ENCODE results near the gene VSTM2L. TPM values are rescaled to one million over a fixed set of nuclear protein-coding genes. Genes with fewer than 3 reads are reported as not detected.

VSTM2L gene
- total RNA-seq, 1 donor from 2014 or later = 15.9 TPM

GRCh38 chr20:37938181-37938750 lies 35.3 kb downstream of the VSTM2L start:
- TF ChIP-seq, protein P1, sequence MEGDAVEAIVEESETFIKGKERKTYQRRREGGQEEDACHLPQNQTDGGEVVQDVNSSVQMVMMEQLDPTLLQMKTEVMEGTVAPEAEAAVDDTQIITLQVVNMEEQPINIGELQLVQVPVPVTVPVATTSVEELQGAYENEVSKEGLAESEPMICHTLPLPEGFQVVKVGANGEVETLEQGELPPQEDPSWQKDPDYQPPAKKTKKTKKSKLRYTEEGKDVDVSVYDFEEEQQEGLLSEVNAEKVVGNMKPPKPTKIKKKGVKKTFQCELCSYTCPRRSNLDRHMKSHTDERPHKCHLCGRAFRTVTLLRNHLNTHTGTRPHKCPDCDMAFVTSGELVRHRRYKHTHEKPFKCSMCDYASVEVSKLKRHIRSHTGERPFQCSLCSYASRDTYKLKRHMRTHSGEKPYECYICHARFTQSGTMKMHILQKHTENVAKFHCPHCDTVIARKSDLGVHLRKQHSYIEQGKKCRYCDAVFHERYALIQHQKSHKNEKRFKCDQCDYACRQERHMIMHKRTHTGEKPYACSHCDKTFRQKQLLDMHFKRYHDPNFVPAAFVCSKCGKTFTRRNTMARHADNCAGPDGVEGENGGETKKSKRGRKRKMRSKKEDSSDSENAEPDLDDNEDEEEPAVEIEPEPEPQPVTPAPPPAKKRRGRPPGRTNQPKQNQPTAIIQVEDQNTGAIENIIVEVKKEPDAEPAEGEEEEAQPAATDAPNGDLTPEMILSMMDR (IDR thresholded peaks at IDR 0.05; ENCODE audit: partially characterized antibody, unreplicated experiment) = no peak
- Mint-ChIP-seq H3K36me3 (ENCODE audit: unreplicated experiment) (peaks cover 5% of the 10 kb centered on the region), H3K4me1 (ENCODE audit: low read depth, unreplicated experiment) (peaks cover 10% of the 10 kb centered on the region), H3K4me3 (ENCODE audit: unreplicated experiment) (no peak overlapping the region), H3K27ac (ENCODE audit: unreplicated experiment) (no peak overlapping the region), H3K27me3 (ENCODE audit: unreplicated experiment) (peaks cover 11% of the 10 kb centered on the region), H3K9me3 (ENCODE audit: unreplicated experiment) (peaks cover 6% of the 10 kb centered on the region)
- DNase-seq = no peak

DNA sequence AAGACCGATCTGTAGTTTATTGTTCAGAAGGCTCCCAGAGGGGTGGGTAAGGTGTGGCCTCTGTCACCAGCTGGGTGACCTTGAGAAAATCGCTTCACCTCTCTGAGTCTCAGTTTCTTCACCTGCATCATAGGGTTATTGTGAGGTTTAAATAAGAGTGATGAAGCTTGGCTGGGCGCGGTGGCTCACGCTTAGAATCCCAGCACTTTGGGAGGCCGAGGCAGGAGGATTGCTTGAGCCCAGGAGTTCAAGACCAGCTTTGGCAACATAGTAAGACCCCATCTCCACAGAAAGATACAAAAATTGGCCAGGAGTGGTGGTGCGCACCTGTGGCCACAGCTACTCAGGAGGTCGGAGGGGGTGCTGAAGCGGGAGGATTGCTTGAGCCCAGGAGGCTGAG lies 36.0 kb downstream of the VSTM2L start:
- peaks cover 5% of the 10 kb centered on the region for H3K4me1 Mint-ChIP-seq (ENCODE audit: low read depth, unreplicated experiment)
- no peak for DNase-seq
- H3K4me3 Mint-ChIP-seq (ENCODE audit: unreplicated experiment) = peak overlapping the region; percentile 36
- peaks cover 4% of the 10 kb centered on the region for H3K9me3 Mint-ChIP-seq (ENCODE audit: unreplicated experiment)
- peaks cover 11% of the 10 kb centered on the region for H3K27me3 Mint-ChIP-seq (ENCODE audit: unreplicated experiment)
- H3K36me3 Mint-ChIP-seq (ENCODE audit: unreplicated experiment) = peaks cover 5% of the 10 kb centered on the region
- TF ChIP-seq, protein P1 (IDR thresholded peaks at IDR 0.05; ENCODE audit: partially characterized antibody, unreplicated experiment) = no peak
- H3K27ac Mint-ChIP-seq (ENCODE audit: unreplicated experiment) = no peak overlapping the region

DNA sequence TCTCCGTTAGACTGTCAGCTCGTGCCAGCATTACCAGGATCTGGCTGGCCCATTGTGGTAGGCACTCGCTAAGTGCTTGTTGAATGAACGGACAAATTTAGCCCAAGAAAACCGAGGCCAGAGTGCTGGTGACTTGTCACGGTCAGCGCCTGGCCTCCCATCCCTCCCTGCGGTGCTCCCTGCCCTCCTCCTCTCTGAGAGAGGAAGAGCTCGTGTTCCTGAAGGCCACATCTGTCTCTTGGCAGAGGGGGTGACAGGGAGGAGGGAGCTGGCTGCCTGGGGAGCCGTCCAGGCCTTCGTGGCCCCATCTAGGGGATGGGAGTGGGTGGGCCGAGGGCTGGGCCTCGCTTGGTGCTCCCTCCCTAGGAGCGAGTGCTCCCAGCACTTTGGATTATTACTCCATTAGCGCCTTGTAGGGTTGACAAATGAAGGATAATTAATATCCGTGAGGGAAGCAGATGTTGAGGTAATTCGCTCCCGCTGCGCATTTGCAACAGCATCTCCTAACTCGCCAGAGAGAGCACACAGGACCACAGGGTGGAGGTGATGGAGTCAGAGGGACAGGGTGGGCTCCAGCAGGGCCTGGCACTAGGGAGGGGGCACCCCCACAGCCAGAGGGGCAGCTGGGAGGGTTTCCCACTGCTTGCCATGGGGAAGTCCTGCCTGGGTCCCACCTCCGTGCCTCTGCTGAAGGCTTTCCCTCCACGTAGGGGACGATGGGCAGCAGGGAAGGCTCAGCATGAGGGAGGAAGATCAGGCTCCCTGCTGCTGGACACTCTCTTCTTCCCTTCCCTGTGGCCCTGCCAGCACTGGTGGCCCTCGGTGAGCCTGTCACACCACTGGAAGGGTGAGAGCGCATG lies 37.0 kb downstream of the VSTM2L start:
- no peak overlapping the region for H3K4me3 Mint-ChIP-seq (ENCODE audit: unreplicated experiment)
- peaks cover 2% of the 10 kb centered on the region for H3K4me1 Mint-ChIP-seq (ENCODE audit: low read depth, unreplicated experiment)
- DNase-seq = no peak
- peaks cover 5% of the 10 kb centered on the region for H3K36me3 Mint-ChIP-seq (ENCODE audit: unreplicated experiment)
- H3K27ac Mint-ChIP-seq (ENCODE audit: unreplicated experiment) = no peak overlapping the region
- H3K27me3 Mint-ChIP-seq (ENCODE audit: unreplicated experiment) = peaks cover 11% of the 10 kb centered on the region
- TF ChIP-seq, protein P1 (IDR thresholded peaks at IDR 0.05; ENCODE audit: partially characterized antibody, unreplicated experiment) = no peak
- H3K9me3 Mint-ChIP-seq (ENCODE audit: unreplicated experiment) = peaks cover 3% of the 10 kb centered on the region

DNA sequence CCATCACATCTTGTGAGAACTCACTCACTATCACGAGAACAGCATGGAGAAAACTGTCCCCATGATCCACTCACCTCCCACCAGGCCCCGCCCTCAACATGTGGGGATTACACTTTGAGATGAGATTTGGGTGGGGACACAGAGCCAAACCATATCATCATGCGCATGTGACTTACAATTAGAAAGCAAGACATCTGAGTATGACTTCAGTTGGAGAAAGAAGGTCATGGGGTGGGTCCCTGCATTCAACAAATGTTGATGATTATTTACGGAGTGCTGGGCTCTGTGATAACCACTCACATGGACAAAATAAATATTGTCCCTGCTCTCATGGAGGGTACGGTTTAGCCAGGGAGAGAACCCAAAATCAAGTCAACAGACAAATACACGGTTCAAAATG lies 37.9 kb downstream of the VSTM2L start:
- Mint-ChIP-seq H3K27me3 (ENCODE audit: unreplicated experiment) (peaks cover 11% of the 10 kb centered on the region), H3K9me3 (ENCODE audit: unreplicated experiment) (peaks cover 3% of the 10 kb centered on the region), H3K4me1 (ENCODE audit: low read depth, unreplicated experiment) (peaks cover 2% of the 10 kb centered on the region), H3K36me3 (ENCODE audit: unreplicated experiment) (peaks cover 5% of the 10 kb centered on the region), H3K4me3 (ENCODE audit: unreplicated experiment) (no peak overlapping the region), H3K27ac (ENCODE audit: unreplicated experiment) (no peak overlapping the region)
- TF ChIP-seq, protein P1 (IDR thresholded peaks at IDR 0.05; ENCODE audit: partially characterized antibody, unreplicated experiment) = no peak
- DNase-seq = no peak

DNA sequence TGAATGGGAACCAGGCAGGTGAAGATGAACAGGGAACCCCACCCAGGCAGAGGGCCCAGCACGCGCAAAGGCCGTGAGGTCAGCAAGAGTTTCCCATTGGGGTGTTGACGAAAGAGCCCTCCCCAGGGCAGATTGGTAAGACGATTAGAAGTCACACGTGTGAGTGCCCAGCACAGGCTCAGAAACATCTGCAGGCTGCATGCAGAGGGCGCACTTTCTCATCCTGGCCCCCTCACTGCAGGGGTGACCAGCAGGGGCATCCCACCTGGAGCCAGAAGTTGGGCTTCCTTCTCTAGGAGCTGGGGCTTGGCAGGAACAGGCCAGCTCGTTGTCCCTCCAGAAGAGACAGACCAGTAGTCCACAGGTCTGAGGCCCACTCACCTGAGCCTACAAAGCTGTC lies 38.4 kb downstream of the VSTM2L start:
- Mint-ChIP-seq H3K27ac (ENCODE audit: unreplicated experiment) (no peak overlapping the region), H3K9me3 (ENCODE audit: unreplicated experiment) (peaks cover 3% of the 10 kb centered on the region), H3K27me3 (ENCODE audit: unreplicated experiment) (peaks cover 11% of the 10 kb centered on the region), H3K4me3 (ENCODE audit: unreplicated experiment) (no peak overlapping the region), H3K36me3 (ENCODE audit: unreplicated experiment) (peaks cover 5% of the 10 kb centered on the region), H3K4me1 (ENCODE audit: low read depth, unreplicated experiment) (peaks cover 2% of the 10 kb centered on the region)
- no peak for DNase-seq
- TF ChIP-seq, protein P1 (IDR thresholded peaks at IDR 0.05; ENCODE audit: partially characterized antibody, unreplicated experiment) = no peak

All from glutamatergic neuron (in vitro differentiated cells).